ENCODE measurements around the gene ECI1.

The ECI1 gene

DNA sequence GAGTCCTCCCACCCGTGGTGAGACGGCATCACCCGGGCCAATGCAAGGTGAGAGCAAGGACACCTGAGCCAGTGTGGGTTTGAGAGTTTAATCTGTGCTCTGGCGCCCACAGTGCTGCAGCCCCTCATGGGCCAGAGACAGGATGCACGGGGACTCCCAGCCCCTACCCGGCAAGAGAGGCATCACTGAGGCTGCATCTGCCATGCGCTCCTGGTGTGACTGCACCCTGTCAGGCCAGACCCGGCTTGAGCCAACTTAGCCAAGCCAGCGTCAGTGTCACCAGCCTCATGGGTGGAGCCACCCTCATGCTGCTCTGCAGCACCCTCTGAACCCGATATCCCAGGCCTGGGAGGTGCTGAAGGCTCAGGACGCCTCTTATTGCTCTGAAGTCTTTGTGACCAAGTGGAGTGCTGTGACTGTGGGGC lies 39.5 kb downstream of the ECI1 start:
- TF ChIP-seq, protein P1, sequence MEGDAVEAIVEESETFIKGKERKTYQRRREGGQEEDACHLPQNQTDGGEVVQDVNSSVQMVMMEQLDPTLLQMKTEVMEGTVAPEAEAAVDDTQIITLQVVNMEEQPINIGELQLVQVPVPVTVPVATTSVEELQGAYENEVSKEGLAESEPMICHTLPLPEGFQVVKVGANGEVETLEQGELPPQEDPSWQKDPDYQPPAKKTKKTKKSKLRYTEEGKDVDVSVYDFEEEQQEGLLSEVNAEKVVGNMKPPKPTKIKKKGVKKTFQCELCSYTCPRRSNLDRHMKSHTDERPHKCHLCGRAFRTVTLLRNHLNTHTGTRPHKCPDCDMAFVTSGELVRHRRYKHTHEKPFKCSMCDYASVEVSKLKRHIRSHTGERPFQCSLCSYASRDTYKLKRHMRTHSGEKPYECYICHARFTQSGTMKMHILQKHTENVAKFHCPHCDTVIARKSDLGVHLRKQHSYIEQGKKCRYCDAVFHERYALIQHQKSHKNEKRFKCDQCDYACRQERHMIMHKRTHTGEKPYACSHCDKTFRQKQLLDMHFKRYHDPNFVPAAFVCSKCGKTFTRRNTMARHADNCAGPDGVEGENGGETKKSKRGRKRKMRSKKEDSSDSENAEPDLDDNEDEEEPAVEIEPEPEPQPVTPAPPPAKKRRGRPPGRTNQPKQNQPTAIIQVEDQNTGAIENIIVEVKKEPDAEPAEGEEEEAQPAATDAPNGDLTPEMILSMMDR (IDR thresholded peaks at IDR 0.05; ENCODE audit: low read depth, low read length), result no peak
- no peak for DNase-seq (ENCODE audit: extremely low read depth, low read depth)

DNA sequence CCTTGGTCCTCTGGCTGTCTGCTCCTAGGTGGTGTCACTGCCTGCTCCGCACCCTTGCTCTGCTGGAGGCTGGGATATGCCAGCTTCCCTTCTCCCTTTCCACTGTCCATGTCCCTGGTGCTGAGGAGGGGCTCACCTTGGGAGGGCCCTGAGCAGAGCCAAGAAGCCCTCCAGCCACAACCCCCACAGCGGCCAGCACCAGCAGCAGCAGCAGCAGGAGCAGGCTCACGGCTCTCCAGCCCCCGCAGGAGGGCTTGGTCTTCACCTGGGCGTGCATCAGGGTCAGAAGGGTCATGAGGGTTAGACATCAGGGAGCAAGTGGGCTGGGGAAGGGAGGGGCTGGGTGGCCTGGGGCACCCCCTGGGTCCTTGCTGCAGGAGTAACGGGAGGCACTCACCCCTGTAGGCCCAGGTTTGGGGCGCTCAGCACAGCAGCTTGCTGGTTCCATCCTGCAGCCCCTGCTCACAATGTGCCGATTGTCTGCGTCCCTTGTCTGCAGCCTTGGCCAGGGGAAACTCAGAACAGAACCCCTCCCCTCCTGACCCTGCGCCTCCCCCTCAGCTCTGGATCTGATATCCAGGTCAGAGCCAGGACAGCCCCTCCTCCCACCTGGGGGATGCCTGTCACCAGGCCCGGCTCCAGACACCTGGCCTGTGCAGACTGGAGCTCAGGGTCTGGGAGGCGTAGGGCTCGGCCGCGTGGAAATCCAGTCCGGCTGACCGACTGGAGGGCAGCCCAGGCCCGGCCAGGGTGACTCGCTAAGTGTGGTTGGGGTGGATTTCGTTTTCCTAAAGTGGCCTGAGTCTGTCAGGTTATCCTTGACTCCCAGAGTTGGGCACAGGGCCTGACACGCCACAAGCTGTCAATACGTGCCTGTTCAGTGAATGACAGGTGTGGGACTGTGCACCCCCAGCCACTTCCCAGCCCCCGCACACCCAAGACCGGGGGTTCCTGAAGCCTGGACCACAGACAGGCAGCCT lies 40.7 kb downstream of the ECI1 start, which contains the start of gene BRICD5:
TSS of gene BRICD5 (minus strand) at position 478 of the 980 bp plus-strand sequence. CDS start at position 448, 30 bp downstream.
- TF ChIP-seq, protein P1 (IDR thresholded peaks at IDR 0.05; ENCODE audit: low read depth, low read length), result no peak
- DNase-seq (ENCODE audit: extremely low read depth, low read depth), result no peak

DNA sequence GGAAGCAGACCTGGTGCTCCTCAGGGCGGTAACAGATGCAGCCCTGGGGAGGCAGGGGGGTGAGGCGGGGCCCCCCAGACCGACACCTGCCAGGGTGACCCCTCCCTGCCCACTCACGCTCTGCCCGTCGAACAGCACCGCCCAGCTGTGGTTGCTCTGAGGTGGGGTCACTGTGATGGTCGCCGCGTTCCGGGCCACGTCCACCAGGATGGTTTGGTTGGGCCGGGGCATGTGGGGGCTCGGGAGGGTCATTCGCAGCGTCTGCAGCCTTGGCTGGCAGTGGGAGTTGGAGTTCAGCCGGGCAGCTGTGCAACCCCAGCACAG lies 41.4 kb downstream of the ECI1 start:
- TF ChIP-seq, protein P1 (IDR thresholded peaks at IDR 0.05; ENCODE audit: low read depth, low read length), result no peak
- no peak for DNase-seq (ENCODE audit: extremely low read depth, low read depth)

DNA sequence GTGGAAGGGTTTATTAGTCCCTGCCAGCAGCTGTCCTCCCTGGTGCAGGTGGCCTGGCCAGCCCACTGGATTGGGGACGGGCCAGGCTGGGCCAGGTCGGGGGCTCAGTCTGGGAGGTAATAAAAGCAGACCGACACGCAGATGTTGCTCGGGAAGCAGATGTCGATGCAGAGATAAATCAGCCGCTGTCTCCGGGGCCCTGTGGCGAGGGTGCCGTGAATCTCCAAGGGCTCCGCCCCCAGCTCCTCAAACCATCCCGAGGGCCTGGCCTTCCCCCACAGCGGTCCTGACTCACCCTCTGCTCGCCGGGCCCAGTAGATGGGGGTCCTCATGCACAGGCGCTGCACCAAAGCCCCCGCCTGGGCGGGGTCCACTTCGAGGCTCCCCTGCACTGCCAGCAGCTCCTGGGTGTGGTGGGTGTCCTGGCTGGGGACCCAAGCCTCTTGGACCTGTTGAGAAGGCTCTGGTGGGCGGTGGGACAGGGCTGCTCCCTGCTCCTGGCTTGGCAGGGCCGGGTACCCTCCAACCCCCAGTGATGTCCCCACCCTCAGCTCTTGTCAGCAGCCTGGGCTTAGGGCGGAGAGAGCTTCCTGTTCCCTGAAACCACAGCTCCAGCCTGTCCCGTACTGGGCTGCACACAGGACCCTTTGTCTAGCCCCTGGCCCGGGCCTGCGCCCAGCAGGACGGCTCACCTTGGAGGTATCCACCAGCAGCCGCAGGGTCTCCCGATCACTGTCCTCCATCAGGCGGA lies 42.0 kb downstream of the ECI1 start:
- no peak for DNase-seq (ENCODE audit: extremely low read depth, low read depth)
- TF ChIP-seq, protein P1 (IDR thresholded peaks at IDR 0.05; ENCODE audit: low read depth, low read length), result no peak

DNA sequence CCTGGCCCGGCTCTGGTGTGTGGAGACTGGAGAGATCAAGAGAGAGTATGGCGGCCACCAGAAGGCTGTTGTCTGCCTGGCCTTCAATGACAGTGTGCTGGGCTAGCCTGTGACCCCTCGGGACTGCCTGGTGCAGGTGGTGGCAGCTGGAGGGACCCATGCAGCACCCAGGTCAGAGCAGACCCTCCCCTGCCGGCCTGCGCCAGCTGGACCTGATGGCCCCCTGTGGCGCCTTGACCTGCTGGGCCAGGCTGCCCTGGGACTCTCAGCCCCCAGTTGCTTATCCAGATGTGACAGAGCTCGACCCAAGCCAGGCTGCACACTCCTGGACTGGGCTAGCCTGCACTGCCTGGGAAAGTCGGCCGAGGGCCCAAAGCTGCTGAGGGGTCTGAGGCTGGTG lies 42.6 kb downstream of the ECI1 start:
- no peak for DNase-seq (ENCODE audit: extremely low read depth, low read depth)
- TF ChIP-seq, protein P1 (IDR thresholded peaks at IDR 0.05; ENCODE audit: low read depth, low read length), result no peak

DNA sequence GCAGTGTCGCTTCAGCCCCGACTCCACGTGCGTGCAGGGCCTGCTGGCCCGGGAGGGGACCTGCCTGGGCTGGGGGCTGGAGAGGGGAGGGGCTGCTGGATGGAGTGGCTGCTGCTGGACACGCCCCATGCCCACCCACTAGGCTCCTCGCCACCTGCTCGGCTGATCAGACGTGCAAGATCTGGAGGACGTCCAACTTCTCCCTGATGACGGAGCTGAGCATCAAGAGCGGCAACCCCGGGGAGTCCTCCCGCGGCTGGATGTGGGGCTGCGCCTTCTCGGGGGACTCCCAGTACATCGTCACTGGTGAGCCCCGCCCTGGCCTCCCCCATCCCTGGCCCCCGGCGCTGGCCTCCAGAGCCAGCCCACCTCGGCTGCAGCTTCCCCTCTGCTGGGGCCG lies 43.1 kb downstream of the ECI1 start:
- DNase-seq (ENCODE audit: extremely low read depth, low read depth), result no peak

More for the DNA sequence above, 43.1 kb downstream of the ECI1 start:
- TF ChIP-seq, protein P1 (IDR thresholded peaks at IDR 0.05; ENCODE audit: low read depth, low read length), result no peak
